Ishikawa (cell line): ENCODE measurements around the gene MMS19.

Experiments used
- CEBPB ChIP-seq: IDR thresholded peaks from 2 replicates; pipeline ENCODE4 v1.6.1; 2012
- CREB1 ChIP-seq: IDR thresholded peaks from 2 replicates; pipeline ENCODE4 v1.6.1; 2012; ENCODE audit warnings: low read depth
- EGR1 ChIP-seq: IDR thresholded peaks from 2 replicates; pipeline ENCODE4 v1.6.1; 2012
- EP300 ChIP-seq: IDR thresholded peaks from 2 replicates; pipeline ENCODE4 v1.6.1; 2012; ENCODE audit warnings: borderline replicate concordance
- FOXM1 ChIP-seq: IDR thresholded peaks from 2 replicates; pipeline ENCODE4 v1.6.1; 2012; ENCODE audit warnings: low read depth, borderline replicate concordance
- NFIC ChIP-seq: IDR thresholded peaks from 2 replicates; pipeline ENCODE4 v1.6.1; 2012
- RAD21 ChIP-seq: IDR thresholded peaks from 2 replicates; pipeline ENCODE4 v1.6.1; 2012; ENCODE audit warnings: low read depth
- TAF1 ChIP-seq: IDR thresholded peaks from 2 replicates; pipeline ENCODE4 v1.6.1; 2012; ENCODE audit warnings: low read depth, mild to moderate bottlenecking
- TCF12 ChIP-seq: IDR thresholded peaks from 2 replicates; pipeline ENCODE4 v1.6.1; 2012; ENCODE audit warnings: low read depth
- TEAD4 ChIP-seq: IDR thresholded peaks from 2 replicates; pipeline ENCODE4 v1.6.1; 2012
- USF1 ChIP-seq: IDR thresholded peaks from 2 replicates; pipeline ENCODE4 v1.6.1; 2012
- YY1 ChIP-seq: IDR thresholded peaks from 2 replicates; pipeline ENCODE4 v1.6.1; 2012; ENCODE audit warnings: low read depth
- ZBTB7A ChIP-seq: IDR thresholded peaks from 2 replicates; pipeline ENCODE4 v1.6.1; 2012; ENCODE audit warnings: low read depth
- TF ChIP-seq, protein P1 (sequence below): IDR thresholded peaks from 2 replicates; pipeline ENCODE4 v1.6.1; 2012; ENCODE audit warnings: low read depth, mild to moderate bottlenecking
- TF ChIP-seq, protein P2 (sequence below): IDR thresholded peaks from 2 replicates; pipeline ENCODE4 v1.6.1; 2012

MMS19 gene

DNA sequence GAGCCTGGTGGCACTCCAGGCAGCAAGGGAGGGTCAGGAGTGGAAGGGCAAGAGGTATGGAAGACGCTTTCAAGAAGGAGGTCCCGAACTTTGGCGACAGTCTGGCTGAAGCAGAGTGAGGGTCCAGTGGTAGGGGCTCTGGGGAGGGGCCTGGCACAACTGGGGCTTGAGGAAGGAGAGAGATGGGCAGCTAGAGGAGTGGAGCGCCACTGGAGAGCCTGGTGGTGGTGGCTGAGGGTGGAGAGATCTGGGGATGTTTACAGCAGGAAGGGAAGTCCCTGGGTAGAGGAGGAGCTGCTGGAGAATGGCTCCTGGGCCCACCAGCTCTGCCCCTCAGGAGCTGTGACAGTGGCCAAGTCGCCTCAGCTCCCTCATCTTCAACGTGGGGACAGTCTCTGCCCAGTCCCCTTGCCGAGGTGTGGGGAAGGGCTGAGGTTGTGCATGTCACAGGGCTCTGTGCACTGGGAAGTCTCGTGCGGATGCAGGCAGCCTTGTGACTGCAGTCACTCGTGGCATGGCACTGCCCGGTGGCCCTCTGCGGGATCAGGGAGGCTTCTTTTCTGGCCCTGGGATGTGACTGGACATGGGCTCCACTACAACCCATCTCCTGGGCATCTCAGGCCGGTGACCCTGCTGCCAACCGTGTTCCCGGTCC, 19.0 kb upstream of the MMS19 start:
- TF ChIP-seq, protein P1, sequence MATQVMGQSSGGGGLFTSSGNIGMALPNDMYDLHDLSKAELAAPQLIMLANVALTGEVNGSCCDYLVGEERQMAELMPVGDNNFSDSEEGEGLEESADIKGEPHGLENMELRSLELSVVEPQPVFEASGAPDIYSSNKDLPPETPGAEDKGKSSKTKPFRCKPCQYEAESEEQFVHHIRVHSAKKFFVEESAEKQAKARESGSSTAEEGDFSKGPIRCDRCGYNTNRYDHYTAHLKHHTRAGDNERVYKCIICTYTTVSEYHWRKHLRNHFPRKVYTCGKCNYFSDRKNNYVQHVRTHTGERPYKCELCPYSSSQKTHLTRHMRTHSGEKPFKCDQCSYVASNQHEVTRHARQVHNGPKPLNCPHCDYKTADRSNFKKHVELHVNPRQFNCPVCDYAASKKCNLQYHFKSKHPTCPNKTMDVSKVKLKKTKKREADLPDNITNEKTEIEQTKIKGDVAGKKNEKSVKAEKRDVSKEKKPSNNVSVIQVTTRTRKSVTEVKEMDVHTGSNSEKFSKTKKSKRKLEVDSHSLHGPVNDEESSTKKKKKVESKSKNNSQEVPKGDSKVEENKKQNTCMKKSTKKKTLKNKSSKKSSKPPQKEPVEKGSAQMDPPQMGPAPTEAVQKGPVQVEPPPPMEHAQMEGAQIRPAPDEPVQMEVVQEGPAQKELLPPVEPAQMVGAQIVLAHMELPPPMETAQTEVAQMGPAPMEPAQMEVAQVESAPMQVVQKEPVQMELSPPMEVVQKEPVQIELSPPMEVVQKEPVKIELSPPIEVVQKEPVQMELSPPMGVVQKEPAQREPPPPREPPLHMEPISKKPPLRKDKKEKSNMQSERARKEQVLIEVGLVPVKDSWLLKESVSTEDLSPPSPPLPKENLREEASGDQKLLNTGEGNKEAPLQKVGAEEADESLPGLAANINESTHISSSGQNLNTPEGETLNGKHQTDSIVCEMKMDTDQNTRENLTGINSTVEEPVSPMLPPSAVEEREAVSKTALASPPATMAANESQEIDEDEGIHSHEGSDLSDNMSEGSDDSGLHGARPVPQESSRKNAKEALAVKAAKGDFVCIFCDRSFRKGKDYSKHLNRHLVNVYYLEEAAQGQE = no peak
- no peak for TF ChIP-seq CEBPB
- TF ChIP-seq TCF12 = no peak
- TF ChIP-seq NFIC = no peak
- TF ChIP-seq, protein P2, sequence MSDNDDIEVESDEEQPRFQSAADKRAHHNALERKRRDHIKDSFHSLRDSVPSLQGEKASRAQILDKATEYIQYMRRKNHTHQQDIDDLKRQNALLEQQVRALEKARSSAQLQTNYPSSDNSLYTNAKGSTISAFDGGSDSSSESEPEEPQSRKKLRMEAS = no peak
- no peak for TF ChIP-seq USF1
- TF ChIP-seq FOXM1 = no peak

GRCh38 chr10:97515271-97515978, 17.2 kb upstream of the MMS19 start:
- no peak for TF ChIP-seq CEBPB
- TF ChIP-seq ZBTB7A = no peak
- TF ChIP-seq FOXM1 = no peak

DNA sequence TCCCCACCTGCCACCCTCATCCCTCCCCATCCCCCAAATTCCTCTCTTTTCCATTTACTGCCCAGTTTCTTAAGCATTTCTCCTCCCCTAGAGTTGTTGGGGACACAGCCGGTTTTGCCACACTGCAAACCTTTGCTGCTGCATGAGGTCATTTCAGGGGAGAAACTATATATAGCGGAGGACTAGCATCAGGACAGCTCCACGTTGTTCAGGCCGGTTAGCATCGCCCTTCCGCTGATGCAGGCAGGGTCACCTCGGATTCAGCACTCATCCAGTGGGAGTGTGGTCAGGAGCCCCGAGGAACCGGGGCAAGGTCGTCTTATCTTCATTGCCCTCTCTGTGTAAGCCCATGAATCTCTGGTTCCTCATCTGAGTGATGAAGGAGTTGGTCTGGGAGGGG, 16.1 kb upstream of the MMS19 start:
- TF ChIP-seq NFIC = no peak
- TF ChIP-seq EP300 = no peak
- no peak for TF ChIP-seq CEBPB
- no peak for TF ChIP-seq TAF1
- TF ChIP-seq CREB1 = no peak
- TF ChIP-seq EGR1 = no peak
- TF ChIP-seq TCF12 = no peak

GRCh38 chr10:97512993-97513392, 14.8 kb upstream of the MMS19 start:
- TF ChIP-seq EP300 (no peak), NFIC (no peak), TEAD4 (no peak), CREB1 (no peak)
- TF ChIP-seq, protein P1 = no peak

DNA sequence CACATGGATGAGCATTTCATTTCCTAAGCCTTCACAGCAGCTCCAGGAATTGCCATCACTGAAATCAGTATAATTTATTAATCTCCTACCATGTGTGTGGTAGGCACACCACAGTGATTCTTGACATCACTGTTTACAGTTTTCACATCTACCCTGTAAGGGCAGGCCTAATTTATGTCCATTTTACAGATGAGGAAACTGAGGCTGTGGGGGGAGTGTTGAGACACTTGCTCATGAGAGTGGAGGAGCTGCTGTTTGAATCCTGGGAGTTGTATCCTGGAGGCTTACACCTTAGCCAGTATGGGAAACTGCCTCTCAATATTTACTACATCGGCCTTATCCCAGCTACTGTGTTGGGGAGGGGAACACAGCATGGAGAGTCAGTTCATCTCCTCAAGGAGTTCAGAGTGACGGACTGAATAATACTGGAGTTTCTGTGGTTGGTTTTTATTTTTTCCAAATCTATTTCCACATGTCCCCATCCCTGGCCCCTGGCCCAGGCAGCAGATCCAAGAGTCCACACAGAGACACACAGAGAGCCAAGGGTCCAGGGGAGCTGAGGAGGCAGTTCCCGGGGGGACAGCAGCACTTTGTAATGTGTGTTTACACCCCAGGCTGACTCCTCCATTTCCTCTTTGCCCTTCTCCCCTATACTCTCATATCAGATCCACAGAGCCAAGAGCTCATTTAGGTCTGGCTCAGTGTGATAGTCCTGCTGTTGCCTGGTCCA, 13.7 kb upstream of the MMS19 start:
- TF ChIP-seq, protein P1 = no peak
- TF ChIP-seq TCF12 = no peak

GRCh38 chr10:97510686-97511085, 12.5 kb upstream of the MMS19 start:
- TF ChIP-seq EGR1 (no peak), CREB1 (no peak), EP300 (no peak), TCF12 (no peak), ZBTB7A (no peak), RAD21 (no peak), NFIC (no peak), YY1 (no peak), FOXM1 (no peak)
- TF ChIP-seq, protein P2 = no peak
